ENCODE measurements around the gene SAMD1. TPM values are rescaled to one million over a fixed set of nuclear protein-coding genes. Genes with fewer than 3 reads are reported as not detected.

The SAMD1 gene
- total RNA-seq, 2 donors from 2014 or later: 52.9 to 91.3 TPM

DNA sequence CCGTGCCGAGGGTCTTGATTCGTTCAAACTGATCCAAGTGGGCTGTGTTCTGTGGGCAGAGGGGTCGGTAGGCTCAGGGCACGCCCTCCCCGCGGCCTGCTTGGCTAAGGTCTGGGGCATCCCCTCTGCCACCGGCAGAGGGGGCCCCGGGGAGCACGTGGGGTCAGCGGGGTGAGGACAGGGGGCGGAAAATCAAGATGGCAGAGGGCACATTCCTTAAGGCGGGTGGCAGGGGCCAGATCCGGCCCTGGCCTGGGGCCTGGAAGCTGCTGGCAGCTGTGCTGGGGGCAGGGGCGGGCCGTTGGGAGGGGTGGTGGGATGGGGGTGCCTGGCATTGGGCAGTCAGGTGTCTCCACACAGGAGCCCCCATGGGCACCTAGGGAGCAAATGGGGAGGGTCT lies 16.3 kb upstream of the SAMD1 start:
- no peak for DNase-seq
- no peaks in the 10 kb centered on the region for H3K9me3 ChIP-seq
- no peaks in the 10 kb centered on the region for H3K4me1 ChIP-seq
- no peak overlapping the region for H3K4me3 ChIP-seq
- no peak overlapping the region for H3K9ac ChIP-seq (ENCODE audit: low read depth in 2 of 2, low read length in 2 of 2)
- no peak overlapping the region for H3K27ac ChIP-seq
- H3K27me3 ChIP-seq: no peaks in the 10 kb centered on the region
- TF ChIP-seq, protein P1, sequence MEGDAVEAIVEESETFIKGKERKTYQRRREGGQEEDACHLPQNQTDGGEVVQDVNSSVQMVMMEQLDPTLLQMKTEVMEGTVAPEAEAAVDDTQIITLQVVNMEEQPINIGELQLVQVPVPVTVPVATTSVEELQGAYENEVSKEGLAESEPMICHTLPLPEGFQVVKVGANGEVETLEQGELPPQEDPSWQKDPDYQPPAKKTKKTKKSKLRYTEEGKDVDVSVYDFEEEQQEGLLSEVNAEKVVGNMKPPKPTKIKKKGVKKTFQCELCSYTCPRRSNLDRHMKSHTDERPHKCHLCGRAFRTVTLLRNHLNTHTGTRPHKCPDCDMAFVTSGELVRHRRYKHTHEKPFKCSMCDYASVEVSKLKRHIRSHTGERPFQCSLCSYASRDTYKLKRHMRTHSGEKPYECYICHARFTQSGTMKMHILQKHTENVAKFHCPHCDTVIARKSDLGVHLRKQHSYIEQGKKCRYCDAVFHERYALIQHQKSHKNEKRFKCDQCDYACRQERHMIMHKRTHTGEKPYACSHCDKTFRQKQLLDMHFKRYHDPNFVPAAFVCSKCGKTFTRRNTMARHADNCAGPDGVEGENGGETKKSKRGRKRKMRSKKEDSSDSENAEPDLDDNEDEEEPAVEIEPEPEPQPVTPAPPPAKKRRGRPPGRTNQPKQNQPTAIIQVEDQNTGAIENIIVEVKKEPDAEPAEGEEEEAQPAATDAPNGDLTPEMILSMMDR (IDR thresholded peaks at IDR 0.05): no peak
- intact Hi-C loops (cut with DNase I): no loop called here
- H3K36me3 ChIP-seq: no peaks in the 10 kb centered on the region

DNA sequence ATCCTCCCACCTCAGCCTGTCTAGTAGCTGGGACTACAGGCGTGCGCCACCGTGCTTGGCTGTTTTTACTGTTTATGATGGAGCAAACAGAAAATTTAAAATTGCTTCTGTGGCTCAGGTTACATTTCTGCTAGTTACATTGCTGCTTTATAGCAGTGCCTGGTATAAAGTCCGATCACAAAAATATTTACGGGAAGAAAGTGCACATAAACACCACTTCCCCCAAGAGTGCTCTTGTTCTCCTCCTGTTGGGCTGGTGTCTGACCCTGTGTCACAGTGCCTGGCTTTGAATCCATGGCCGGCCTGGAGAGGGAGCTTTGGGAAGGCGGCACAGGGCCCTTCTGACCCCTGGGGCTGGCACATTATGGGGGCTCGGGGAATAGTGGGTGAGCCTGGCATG lies 15.1 kb upstream of the SAMD1 start:
- TF ChIP-seq, protein P1 (IDR thresholded peaks at IDR 0.05): no peak
- intact Hi-C loops (cut with DNase I): no loop called here
- no peak overlapping the region for H3K9ac ChIP-seq (ENCODE audit: low read depth in 2 of 2, low read length in 2 of 2)
- peak overlapping the region; percentile 53 for H3K27ac ChIP-seq
- no peaks in the 10 kb centered on the region for H3K36me3 ChIP-seq
- no peak for DNase-seq
- H3K4me1 ChIP-seq: no peaks in the 10 kb centered on the region
- no peaks in the 10 kb centered on the region for H3K9me3 ChIP-seq
- no peaks in the 10 kb centered on the region for H3K27me3 ChIP-seq
- H3K4me3 ChIP-seq: no peak overlapping the region

DNA sequence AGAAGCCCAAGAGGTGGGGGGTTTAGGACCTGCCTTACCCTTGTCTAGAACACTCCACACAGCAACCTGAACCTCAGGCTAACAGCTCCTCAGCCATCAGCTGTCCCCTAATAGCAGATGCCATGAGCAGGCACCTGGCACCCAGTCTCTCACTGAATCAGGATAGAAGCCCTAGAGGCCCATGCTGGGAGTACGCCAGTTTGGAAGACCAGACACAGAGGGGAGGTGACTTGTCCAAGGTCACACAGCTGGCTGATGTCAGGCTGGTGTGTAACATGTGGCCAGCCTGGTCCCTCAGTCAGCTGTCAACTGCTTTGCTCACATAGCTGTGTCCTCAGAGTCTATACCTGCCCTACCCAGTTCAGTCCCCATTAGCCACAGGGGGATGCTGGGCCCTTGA lies 12.8 kb upstream of the SAMD1 start:
- no peaks in the 10 kb centered on the region for H3K4me1 ChIP-seq

DNA sequence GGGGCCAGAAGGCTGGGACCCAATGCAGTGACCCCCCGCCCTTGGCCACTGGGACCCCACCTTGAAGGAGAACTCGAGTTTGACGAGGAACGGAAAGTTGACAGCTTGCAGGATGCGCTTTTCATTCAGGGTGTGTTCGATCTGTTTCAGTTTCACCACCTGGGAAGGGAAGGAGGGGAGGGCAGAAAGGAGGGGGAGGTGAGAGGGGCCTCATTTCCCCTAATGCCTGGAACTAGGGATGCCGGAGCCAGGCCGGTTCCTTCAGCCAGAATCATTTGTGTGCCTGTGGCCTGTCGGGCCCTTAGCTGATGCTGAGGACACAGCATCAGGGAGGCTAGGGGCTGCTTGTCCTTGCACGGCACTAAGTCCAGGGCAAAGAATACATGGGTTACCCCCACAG lies 12.2 kb upstream of the SAMD1 start:
- Histone ChIP-seq H3K4me1 (no peaks in the 10 kb centered on the region), H3K27me3 (no peaks in the 10 kb centered on the region), H3K27ac (no peak overlapping the region), H3K9me3 (no peaks in the 10 kb centered on the region), H3K9ac (ENCODE audit: low read depth in 2 of 2, low read length in 2 of 2) (no peak overlapping the region), H3K36me3 (no peaks in the 10 kb centered on the region), H3K4me3 (no peak overlapping the region)
- TF ChIP-seq, protein P1 (IDR thresholded peaks at IDR 0.05): no peak
- no peak for DNase-seq
- intact Hi-C loops (cut with DNase I): no loop called here

More for the DNA sequence above, 12.8 kb upstream of the SAMD1 start:
- Histone ChIP-seq H3K27ac (no peak overlapping the region), H3K36me3 (no peaks in the 10 kb centered on the region), H3K9me3 (no peaks in the 10 kb centered on the region), H3K4me3 (no peak overlapping the region), H3K27me3 (no peaks in the 10 kb centered on the region), H3K9ac (ENCODE audit: low read depth in 2 of 2, low read length in 2 of 2) (no peak overlapping the region)
- intact Hi-C loops (cut with DNase I): no loop called here
- no peak for DNase-seq
- TF ChIP-seq, protein P1 (IDR thresholded peaks at IDR 0.05): no peak

DNA sequence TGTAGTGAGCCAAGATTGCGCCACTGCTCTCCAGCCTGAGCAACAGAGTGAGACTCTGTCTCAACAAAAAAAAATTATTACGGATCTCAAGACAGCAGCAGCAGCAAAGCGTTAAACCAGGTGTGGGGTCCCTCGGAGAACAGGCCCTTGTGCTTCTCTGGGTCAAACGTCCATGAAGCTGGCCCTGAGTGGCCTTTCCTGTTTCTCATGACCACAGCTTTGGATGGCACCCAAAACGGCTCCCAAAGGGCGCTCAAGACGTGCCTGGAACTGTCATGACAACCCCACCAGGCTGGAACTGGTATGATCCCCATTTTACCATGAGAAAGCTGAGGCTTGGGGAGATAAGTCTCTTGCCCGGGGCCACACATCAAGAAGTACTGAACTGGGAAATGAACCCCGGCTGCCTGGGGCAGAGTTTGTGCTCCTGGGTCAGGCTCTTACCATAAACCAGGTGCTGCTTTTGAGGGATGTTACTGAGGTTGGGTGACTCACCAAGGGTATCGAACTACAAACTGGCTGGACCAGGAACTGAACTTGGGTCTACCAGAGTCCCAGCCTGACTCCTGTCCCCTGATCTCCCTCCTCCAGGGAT lies 11.6 kb upstream of the SAMD1 start:
- no peak overlapping the region for H3K4me3 ChIP-seq
- TF ChIP-seq, protein P1 (IDR thresholded peaks at IDR 0.05): no peak
- no peaks in the 10 kb centered on the region for H3K27me3 ChIP-seq
- no peaks in the 10 kb centered on the region for H3K9me3 ChIP-seq
- no peak for DNase-seq
- no peak overlapping the region for H3K27ac ChIP-seq
- H3K9ac ChIP-seq (ENCODE audit: low read depth in 2 of 2, low read length in 2 of 2): no peak overlapping the region
- intact Hi-C loops (cut with DNase I): no loop called here
- no peaks in the 10 kb centered on the region for H3K36me3 ChIP-seq
- H3K4me1 ChIP-seq: no peaks in the 10 kb centered on the region
